ENCODE data around the gene ZNF497. TPM values are rescaled to one million over a fixed set of nuclear protein-coding genes. Genes with fewer than 3 reads are reported as not detected.

The ZNF497 gene
- total and polyA plus RNA-seq, 2 donors (not counting 1 experiment from before 2014, with no cell fraction given) = 1.6 to 2.7 TPM

DNA sequence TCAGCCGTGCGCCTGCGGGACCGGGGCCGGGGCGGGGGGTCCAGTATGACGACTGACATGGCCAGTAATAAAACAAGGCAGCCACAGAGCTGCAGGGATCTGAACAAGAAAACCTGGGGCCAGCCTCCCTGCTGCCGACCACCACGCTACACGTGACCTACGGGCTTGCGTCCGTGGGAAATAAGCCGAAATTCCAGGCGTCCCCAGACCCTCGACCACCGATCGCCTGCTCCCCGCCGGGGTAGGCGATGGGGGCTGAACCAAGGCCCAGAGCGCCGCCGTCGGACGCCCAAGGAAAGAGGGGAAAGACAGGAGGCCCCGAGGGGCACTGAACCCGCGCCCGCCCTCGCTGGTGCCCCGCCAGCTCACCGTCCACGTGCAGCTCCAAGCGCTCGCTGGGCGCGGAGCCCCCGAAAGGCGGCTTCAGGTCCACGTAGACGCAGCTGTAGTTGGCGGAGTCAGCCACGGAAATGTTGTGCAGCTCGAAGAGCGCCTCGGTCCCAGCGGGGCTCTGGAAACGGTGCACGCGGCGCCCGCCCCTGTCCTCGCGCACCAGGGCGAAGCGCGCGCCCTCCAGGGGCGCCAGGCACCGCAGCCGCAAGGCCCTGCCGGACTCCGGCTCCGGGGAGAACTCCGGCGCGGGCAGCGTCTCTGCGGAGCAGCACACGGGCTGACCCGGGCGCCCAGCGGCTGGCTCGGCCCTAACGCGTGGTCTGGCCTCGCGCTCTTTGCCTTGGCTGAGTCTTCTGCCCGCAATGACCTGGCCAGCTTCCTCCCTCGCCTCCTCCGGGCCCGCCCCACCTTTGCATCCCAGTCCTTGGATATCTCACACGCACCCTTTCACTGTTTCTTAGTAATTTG, 12.3 kb downstream of the ZNF497 start:
- Histone ChIP-seq H2AFZ (ENCODE audit: insufficient read depth, low read depth, low read length, poor library complexity, severe bottlenecking) (no peak overlapping the region), H4K20me1 (ENCODE audit: control insufficient read depth, insufficient read depth, low read length, poor library complexity, severe bottlenecking) (peaks cover 6% of the 10 kb centered on the region), H3K79me2 (ENCODE audit: control insufficient read depth, insufficient read depth, low read length) (peaks cover 11% of the 10 kb centered on the region), H3K9me3 (ENCODE audit: control extremely low read depth in 1 of 3, control insufficient read depth in 2 of 3, insufficient read depth in 1 of 3, low read length in 2 of 3) (no peaks in the 10 kb centered on the region), H3K4me3 (ENCODE audit: control extremely low read depth in 1 of 5, extremely low read depth in 1 of 5, insufficient read depth in 1 of 5, low read depth in 2 of 5, low read length in 4 of 5) (peak overlapping the region in 1 of 5 experiments; percentile 27), H3K4me2 (replicated peaks; ENCODE audit: low read depth, low read length, poor library complexity, severe bottlenecking) (peak overlapping the region; percentile 41), H3K36me3 (replicated peaks in 1 of 2; ENCODE audit: control extremely low read depth in 1 of 2, control insufficient read depth in 1 of 2, extremely low read depth in 1 of 2, insufficient read depth in 2 of 2, low read length in 1 of 2) (no peaks in the 10 kb centered on the region), H3K27ac (ENCODE audit: low read length in 2 of 2) (no peak overlapping the region), H3K4me1 (ENCODE audit: control insufficient read depth in 2 of 2, insufficient read depth in 2 of 2, low read length in 2 of 2) (peaks cover 16 to 28% of the 10 kb centered on the region in 2 donors), H3K9ac (ENCODE audit: low read length) (no peak overlapping the region), H3K27me3 (replicated peaks in 1 of 4; ENCODE audit: control extremely low read depth in 1 of 4, control insufficient read depth in 3 of 4, insufficient read depth in 4 of 4, low read length in 3 of 4) (no peaks in the 10 kb centered on the region)
- intact Hi-C loops (cut with micrococcal nuclease) = no loop called here
- Mint-ChIP-seq H3K27me3 (no peaks in the 10 kb centered on the region), H3K4me1 (peaks cover 33% of the 10 kb centered on the region), H3K9me3 (ENCODE audit: insufficient read depth) (no peaks in the 10 kb centered on the region), H3K4me3 (peak overlapping the region; percentile 41), H3K27ac (no peak overlapping the region)
- ChIA-PET CTCF (interaction anchor here (1.8 kb wide), 1 partner anchor 12 kb away, joined by 4 read pairs; the partner anchor contains the start of gene ZNF497), POLR2A (no interaction called here)
- no peak for ATAC-seq (ENCODE audit: low read depth)
- no peak for DNase-seq
- TF ChIP-seq, protein P1, sequence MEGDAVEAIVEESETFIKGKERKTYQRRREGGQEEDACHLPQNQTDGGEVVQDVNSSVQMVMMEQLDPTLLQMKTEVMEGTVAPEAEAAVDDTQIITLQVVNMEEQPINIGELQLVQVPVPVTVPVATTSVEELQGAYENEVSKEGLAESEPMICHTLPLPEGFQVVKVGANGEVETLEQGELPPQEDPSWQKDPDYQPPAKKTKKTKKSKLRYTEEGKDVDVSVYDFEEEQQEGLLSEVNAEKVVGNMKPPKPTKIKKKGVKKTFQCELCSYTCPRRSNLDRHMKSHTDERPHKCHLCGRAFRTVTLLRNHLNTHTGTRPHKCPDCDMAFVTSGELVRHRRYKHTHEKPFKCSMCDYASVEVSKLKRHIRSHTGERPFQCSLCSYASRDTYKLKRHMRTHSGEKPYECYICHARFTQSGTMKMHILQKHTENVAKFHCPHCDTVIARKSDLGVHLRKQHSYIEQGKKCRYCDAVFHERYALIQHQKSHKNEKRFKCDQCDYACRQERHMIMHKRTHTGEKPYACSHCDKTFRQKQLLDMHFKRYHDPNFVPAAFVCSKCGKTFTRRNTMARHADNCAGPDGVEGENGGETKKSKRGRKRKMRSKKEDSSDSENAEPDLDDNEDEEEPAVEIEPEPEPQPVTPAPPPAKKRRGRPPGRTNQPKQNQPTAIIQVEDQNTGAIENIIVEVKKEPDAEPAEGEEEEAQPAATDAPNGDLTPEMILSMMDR (IDR thresholded peaks at IDR 0.05) = no peak
- no peak for TF ChIP-seq EZH2 (IDR thresholded peaks at IDR 0.05; ENCODE audit: borderline replicate concordance, insufficient read depth, low read depth, low read length, poor library complexity, severe bottlenecking)
- 66% methylated on average over 77 of the region's 84 CpGs for WGBS (ENCODE audit: insufficient coverage)

DNA sequence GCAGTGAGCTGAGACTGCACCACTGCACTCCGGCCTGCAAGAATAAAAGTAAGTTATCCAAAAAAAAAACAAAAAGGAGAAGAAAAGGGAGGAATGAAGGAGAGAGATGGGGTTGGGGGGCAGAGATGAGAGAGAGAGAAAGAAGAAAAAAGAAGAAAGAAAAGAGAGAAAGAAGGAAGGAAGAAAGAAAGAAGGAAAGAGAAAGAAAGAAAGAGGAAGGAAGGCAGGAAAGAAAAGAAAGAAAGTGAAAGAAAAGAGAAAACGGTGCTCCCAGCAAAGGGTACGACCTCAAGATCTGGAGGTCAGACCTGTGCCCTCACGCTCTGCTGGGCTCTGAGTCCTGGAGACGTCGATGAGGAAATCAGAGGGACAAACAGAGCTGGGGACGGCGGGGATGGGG, 13.0 kb downstream of the ZNF497 start:
- ATAC-seq (ENCODE audit: low read depth) (no peak), DNase-seq (no peak)
- no peaks in the 10 kb centered on the region for H3K36me3 ChIP-seq (replicated peaks in 1 of 2; ENCODE audit: control extremely low read depth in 1 of 2, control insufficient read depth in 1 of 2, extremely low read depth in 1 of 2, insufficient read depth in 2 of 2, low read length in 1 of 2)
- no peak overlapping the region for H3K9ac ChIP-seq (ENCODE audit: low read length)
- H3K27me3 ChIP-seq (replicated peaks in 1 of 4; ENCODE audit: control extremely low read depth in 1 of 4, control insufficient read depth in 3 of 4, insufficient read depth in 4 of 4, low read length in 3 of 4) = no peaks in the 10 kb centered on the region
- TF ChIP-seq EZH2 (IDR thresholded peaks at IDR 0.05; ENCODE audit: borderline replicate concordance, insufficient read depth, low read depth, low read length, poor library complexity, severe bottlenecking) = no peak
- TF ChIP-seq, protein P1 (IDR thresholded peaks at IDR 0.05) = no peak
- no peak overlapping the region for H2AFZ ChIP-seq (ENCODE audit: insufficient read depth, low read depth, low read length, poor library complexity, severe bottlenecking)
- Mint-ChIP-seq H3K4me1 (peaks cover 33% of the 10 kb centered on the region), H3K27me3 (no peaks in the 10 kb centered on the region), H3K27ac (peak overlapping the region; percentile 41), H3K4me3 (peak overlapping the region; percentile 73), H3K9me3 (ENCODE audit: insufficient read depth) (no peaks in the 10 kb centered on the region)
- peaks cover 11% of the 10 kb centered on the region for H3K79me2 ChIP-seq (ENCODE audit: control insufficient read depth, insufficient read depth, low read length)
- H3K27ac ChIP-seq (ENCODE audit: low read length in 2 of 2) = no peak overlapping the region
- no peaks in the 10 kb centered on the region for H3K9me3 ChIP-seq (ENCODE audit: control extremely low read depth in 1 of 3, control insufficient read depth in 2 of 3, insufficient read depth in 1 of 3, low read length in 2 of 3)
- H3K4me2 ChIP-seq (replicated peaks; ENCODE audit: low read depth, low read length, poor library complexity, severe bottlenecking) = peak overlapping the region; percentile 41
- intact Hi-C loops (cut with micrococcal nuclease) = loop anchor here (5.0 kb wide), 1 partner anchor 58 kb away; the partner anchor contains the start of gene ZNF584
- POLR2A ChIA-PET = interaction anchor here (0.7 kb wide), 1 partner anchor 11 kb away, joined by 4 read pairs; no protein-coding TSS in a partner anchor
- peak overlapping the region in 1 of 5 experiments; percentile 27 for H3K4me3 ChIP-seq (ENCODE audit: control extremely low read depth in 1 of 5, extremely low read depth in 1 of 5, insufficient read depth in 1 of 5, low read depth in 2 of 5, low read length in 4 of 5)
- H4K20me1 ChIP-seq (ENCODE audit: control insufficient read depth, insufficient read depth, low read length, poor library complexity, severe bottlenecking) = peaks cover 6% of the 10 kb centered on the region
- peaks cover 16 to 28% of the 10 kb centered on the region in 2 donors for H3K4me1 ChIP-seq (ENCODE audit: control insufficient read depth in 2 of 2, insufficient read depth in 2 of 2, low read length in 2 of 2)
- 63% methylated on average over 7 of the region's 8 CpGs for WGBS (ENCODE audit: insufficient coverage)
- CTCF ChIA-PET = interaction anchor here (1.8 kb wide), 1 partner anchor 12 kb away, joined by 4 read pairs; the partner anchor contains the start of gene ZNF497

All from B cell (primary cell).